Left forelimb (tissue), 1 donor: ENCODE measurements around the gene CCM2.
"Not testable (repeated sequence)": the region's sequence is repeated elsewhere in the genome, so short reads cannot be mapped to it uniquely, and the experiment has no call there.

Experiments used
- DNase-seq: peaks from one replicate; pipeline ENCODE4 v3.0.0-alpha.2; 2018; ENCODE audit warnings: low spot score

The CCM2 gene

GRCh38 chr7:45001138-45001694, 1.2 kb downstream of the CCM2 start:
- DNase-seq = no peak

GRCh38 chr7:45001826-45002225, 1.8 kb downstream of the CCM2 start:
- no peak for DNase-seq

DNA sequence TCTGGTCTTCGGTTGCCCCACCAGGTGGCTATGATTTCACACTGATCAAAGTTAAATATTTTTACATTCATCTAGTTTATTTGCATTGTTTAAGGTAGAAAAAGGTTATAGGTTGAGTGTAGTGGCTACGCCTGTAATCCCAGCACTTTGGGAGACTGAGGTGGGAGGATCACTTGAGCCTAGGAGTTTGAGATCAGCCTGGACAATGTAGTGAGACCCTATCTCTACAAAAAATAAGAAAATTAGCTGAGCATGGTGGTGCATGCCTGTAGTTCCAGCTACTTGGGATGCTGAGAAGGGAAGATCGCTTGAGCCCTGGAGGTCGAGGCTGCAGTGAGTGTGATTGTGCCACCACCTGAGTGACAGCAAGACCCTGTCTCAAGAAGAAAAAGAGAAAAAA, 3.8 kb downstream of the CCM2 start:
- no peak for DNase-seq

- DNase-seq = no peak
Measured at GRCh38 chr7:45007106-45007505, 7.1 kb downstream of the CCM2 start.

GRCh38 chr7:45007571-45008328, 7.7 kb downstream of the CCM2 start:
- DNase-seq = no peak

- no peak for DNase-seq
Measured at GRCh38 chr7:45013465-45013967, 13.5 kb downstream of the CCM2 start.

- no peak for DNase-seq
Measured at GRCh38 chr7:45015313-45015712, 15.3 kb downstream of the CCM2 start.

DNA sequence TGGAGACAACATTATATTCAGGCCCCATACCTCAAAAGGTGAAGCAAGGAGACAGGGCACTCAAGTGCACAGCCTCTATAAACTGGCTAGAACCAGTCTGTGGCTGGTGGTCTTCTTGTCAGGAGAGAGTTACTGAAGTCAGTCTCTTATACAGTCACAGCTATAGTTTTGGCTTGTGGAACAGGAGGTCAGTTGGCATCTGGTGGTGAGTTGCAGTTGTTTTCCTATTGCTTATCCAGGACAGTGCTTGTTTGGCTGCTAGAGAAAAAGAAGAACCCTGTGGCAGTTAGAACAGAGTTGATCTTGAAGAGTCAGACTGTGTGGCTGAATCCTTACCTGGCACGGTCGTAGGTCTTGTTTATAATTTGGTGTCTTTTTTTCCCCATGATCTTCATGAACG, 17.3 kb downstream of the CCM2 start:
- no peak for DNase-seq

GRCh38 chr7:45020915-45021314, 20.9 kb downstream of the CCM2 start:
- DNase-seq = no peak

- no peak for DNase-seq
Measured at GRCh38 chr7:45021604-45022296, 21.7 kb downstream of the CCM2 start.

DNA sequence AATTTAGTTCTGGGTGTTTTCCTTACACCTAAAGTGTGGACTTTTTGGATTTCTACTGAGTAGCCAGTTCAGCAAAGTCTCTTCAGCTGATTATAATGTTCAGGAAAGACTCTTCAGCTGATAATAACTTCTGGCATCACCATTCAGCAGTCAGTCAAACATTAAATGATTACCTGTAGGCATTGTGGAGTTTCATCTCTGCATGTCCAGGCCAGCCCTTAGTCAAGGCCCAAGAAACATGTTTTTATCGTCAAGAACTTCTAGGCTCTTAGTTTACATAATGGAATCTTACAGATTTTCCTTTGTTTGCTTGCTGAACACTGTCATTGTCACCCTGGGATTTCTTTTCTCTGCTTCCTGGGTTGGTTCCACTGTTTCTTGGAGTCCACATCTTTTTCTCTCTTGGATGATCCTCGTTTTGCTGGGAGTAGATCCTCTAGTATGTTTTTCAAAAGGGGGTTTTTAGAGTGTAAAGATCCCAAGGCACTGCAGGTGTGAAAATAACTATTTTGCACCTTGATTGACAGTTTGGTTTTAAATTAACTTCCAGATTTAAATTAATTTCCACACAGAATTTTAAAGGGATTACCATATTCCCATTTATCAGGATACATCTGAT, 24.2 kb downstream of the CCM2 start:
- no peak for DNase-seq

- DNase-seq = not testable (repeated sequence)
Measured at GRCh38 chr7:45025473-45025872, 25.5 kb downstream of the CCM2 start.

- no peak for DNase-seq
Measured at GRCh38 chr7:45026013-45026412, 26.0 kb downstream of the CCM2 start.

- DNase-seq = no peak
Measured at GRCh38 chr7:45026984-45027773, 27.2 kb downstream of the CCM2 start.

DNA sequence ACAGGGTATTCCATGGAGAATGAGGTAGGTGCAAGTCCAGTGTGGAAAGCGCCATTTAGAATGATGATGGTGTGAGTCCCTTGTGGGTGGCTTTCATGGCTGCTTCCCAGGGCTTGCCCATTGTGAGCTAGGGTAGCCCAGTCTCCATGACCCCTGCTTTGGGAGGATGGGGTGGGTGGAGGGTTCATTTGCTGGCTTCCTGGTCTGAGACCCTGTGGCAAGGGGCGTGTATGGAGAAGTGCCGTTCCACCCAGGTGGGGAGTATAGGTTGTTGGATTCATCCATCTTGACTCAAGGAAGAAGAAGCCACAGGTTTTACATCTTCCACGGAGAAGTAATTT, 27.7 kb downstream of the CCM2 start:
- no peak for DNase-seq

GRCh38 chr7:45028138-45028919, 28.3 kb downstream of the CCM2 start:
- no peak for DNase-seq

DNA sequence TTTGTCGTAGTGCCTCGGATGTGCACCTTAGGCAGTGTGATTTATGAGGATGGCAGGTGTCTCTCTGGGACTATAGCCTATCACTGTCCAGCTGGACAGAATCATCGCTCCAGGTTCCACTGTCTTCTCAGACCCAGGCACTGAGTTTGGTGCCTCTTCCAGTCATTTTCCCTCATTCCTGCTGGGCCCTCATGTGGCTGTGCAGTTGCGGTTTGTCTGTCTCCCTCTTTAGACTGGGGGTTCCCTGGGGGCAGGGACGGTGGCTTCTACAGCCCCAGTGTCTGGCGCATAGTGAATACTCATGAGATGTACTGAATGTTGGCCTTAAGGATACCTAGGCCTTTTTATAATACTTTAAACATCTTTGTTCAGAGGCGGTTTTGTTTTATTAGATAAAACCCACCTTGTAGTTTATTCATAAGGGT, 28.9 kb downstream of the CCM2 start:
- DNase-seq = no peak

DNA sequence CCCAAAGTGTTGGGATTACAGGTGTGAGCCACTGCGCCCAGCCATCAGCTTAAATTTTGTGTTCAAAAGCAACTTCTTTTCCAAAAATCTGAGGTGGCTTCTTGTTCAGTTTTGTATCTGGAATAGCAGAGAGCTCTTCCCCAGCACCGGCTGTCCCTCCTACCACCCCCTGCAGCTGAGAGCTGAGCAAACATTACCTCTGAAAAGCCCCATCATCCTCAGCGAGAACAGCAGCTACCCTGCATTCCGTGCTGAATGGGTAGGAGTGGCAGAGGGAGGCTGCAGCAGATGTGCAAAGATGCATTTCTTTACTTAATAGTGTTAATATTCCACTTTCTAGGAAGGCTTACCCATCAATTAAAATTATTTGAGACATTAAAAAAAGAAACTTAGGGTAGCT, 31.8 kb downstream of the CCM2 start:
- no peak for DNase-seq

GRCh38 chr7:45032421-45032820, 32.4 kb downstream of the CCM2 start:
- no peak for DNase-seq

GRCh38 chr7:45033261-45033930, 33.4 kb downstream of the CCM2 start:
- no peak for DNase-seq

DNA sequence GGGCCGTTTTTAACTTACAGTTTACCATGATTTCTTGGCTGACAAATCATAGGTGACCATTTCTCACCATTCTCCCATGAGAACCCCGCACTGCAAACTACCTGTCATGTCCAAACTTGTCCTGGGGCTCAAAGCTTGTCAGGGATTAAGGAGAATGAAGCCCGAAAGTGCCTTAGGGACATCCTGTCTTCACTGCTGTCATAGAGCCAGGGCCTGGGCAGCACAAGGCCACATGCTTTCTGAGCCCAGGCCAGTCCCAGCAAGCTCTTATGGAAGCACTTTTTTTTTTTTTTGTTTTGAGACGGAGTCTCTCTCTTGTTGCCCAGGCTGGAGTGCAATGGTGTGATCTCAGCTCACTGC, 33.9 kb downstream of the CCM2 start:
- DNase-seq = no peak
